ENCODE measurements around the gene CLPSL2.

The CLPSL2 gene

DNA sequence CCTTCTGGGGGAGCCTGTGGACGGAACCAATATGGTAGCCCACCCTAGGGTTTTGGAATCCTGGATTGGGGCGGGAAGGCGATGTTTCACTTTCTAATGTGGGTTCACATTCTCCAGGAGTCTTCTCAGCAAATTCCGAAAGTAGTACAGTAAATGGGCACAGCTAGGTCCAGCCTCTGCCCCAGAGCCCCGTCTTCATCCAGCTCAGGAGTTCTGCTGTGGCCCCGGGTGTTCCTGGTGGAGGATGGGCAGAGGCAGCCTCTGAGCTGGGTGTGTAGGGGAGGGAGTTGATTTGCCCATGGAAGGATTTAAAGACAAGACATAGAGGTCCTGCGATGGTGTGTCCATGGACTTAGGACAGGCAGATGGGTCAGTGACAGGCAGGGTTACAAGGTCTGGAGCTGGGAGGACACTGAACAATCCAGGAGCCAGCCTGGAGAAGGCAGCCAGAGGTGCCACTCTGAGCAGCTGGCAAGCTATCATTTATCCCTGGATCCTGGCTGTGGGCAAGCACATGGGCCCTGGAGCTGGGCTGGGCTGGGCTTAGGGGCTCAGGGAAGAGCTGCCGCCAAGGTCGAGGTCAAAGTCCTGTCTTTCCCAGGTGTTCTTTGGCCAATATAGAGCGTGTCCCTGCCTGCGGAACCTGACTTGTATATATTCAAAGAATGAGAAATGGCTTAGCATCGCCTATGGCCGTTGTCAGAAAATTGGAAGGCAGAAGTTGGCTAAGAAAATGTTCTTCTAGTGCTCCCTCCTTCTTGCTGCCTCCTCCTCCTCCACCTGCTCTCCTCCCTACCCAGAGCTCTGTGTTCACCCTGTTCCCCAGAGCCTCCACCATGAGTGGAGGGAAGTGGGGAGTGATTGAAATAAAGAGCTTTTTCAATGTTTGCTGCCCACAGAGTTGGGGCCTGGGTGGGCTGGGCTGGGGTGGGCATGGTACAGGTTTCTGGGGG is 11.1 kb downstream of the CLPSL2 start:
- H3K36me3 ChIP-seq (ENCODE audit: insufficient read depth, low read length), result no peaks in the 10 kb centered on the region
- H3K4me1 ChIP-seq (ENCODE audit: insufficient read depth, low read length), result peaks cover 12% of the 10 kb centered on the region; the same call in 1 of the 2 replicates
- H3K9ac ChIP-seq (ENCODE audit: low read depth, low read length), result peak overlapping the region; percentile 28; the same call in 1 of the 2 replicates
- H3K9me3 ChIP-seq (ENCODE audit: control insufficient read depth, insufficient read depth, low read length), result no peaks in the 10 kb centered on the region

DNA sequence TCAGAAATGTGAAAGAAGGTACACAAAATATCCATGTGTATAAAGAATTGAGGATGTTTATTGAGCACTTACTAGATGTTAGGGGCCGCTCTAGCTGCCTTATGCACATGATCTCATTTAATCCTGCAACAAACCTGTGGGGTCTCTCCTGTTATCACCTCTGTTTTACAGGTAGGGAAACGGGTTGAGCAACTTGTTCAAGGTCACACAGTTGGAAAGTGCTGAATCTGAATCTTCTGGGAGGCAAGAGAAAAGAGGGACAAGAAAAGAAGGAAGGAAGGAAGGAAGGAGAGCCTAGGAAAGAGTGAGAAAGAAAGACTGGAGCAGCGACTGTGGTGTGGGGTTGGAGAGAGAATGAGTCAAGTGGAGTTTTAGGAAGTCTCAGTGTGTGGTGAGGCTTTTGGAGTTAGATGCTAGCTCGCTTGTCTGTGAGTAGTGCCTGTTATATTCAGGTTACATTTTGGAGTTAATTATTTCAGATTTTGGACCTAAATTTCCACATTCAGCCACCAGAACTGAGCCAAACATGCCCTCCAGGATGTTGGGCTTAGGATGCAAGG is 12.1 kb downstream of the CLPSL2 start:
- peaks cover 12% of the 10 kb centered on the region; the same call in 1 of the 2 replicates for H3K4me1 ChIP-seq (ENCODE audit: insufficient read depth, low read length)
- H3K36me3 ChIP-seq (ENCODE audit: insufficient read depth, low read length), result no peaks in the 10 kb centered on the region
- no peak overlapping the region for H3K9ac ChIP-seq (ENCODE audit: low read depth, low read length)
- H3K9me3 ChIP-seq (ENCODE audit: control insufficient read depth, insufficient read depth, low read length), result no peaks in the 10 kb centered on the region

GRCh38 chr6:35790683-35791082 is 14.3 kb downstream of the CLPSL2 start:
- Histone ChIP-seq H3K4me1 (ENCODE audit: insufficient read depth, low read length) (peaks cover 12% of the 10 kb centered on the region; the same call in 1 of the 2 replicates), H3K9ac (ENCODE audit: low read depth, low read length) (no peak overlapping the region), H3K9me3 (ENCODE audit: control insufficient read depth, insufficient read depth, low read length) (no peaks in the 10 kb centered on the region), H3K36me3 (ENCODE audit: insufficient read depth, low read length) (no peaks in the 10 kb centered on the region)

GRCh38 chr6:35794536-35795452 is 18.4 kb downstream of the CLPSL2 start:
- H3K4me1 ChIP-seq (ENCODE audit: insufficient read depth, low read length), result peaks cover 4% of the 10 kb centered on the region; the same call in 1 of the 2 replicates
- no peak overlapping the region for H3K9ac ChIP-seq (ENCODE audit: low read depth, low read length)
- no peaks in the 10 kb centered on the region for H3K36me3 ChIP-seq (ENCODE audit: insufficient read depth, low read length)
- no peaks in the 10 kb centered on the region for H3K9me3 ChIP-seq (ENCODE audit: control insufficient read depth, insufficient read depth, low read length)

DNA sequence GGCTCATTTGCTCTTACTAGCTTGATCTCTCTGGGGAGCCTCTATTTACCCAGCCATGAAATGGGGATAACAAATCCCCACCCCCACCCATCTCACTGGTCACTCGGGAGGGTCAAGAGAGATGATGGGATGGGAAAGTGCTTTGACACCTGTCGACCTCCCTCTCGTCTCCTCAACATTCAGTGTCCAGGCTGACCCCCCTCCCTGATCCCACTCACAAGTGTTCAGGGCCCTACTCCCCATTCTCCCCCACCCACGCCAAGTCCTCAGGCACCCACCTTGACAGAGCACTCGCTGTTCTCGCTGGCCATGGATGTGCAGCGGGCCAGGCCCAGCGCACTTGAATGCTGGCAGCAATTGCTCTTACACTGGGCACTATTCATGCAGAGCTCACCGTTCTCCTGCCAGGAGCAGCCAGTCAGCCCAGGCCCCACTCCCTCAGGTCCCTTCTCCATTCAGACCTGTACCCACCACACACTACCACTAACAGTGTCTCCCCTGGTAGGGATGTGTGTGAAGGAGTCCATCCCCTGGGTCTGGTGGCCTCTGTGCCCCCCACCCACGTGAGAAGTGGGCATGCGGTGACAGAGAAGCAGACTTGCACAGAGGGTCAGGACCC is 19.2 kb downstream of the CLPSL2 start:
- Histone ChIP-seq H3K9ac (ENCODE audit: low read depth, low read length) (no peak overlapping the region), H3K9me3 (ENCODE audit: control insufficient read depth, insufficient read depth, low read length) (no peaks in the 10 kb centered on the region), H3K36me3 (ENCODE audit: insufficient read depth, low read length) (no peaks in the 10 kb centered on the region), H3K4me1 (ENCODE audit: insufficient read depth, low read length) (peaks cover 4% of the 10 kb centered on the region; the same call in 1 of the 2 replicates)

DNA sequence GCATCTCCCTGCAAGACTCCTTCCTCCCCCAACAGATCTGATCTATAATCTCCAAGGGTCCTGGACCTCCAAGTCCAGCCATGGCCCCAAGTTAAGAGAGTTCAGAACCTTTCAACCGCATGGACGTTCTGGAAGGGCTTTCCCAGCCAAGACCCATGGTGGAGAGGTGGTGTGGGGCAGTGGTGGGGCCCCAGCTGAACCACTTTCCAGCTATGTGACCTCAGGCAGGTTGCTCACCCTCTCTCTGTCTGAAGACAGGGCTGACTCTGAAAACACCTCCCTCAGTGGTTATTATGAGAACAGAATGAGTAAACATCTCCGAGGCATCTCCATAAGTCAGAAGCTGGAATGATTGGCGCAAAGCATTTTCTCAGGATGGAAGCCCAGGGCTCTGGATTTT is 19.8 kb downstream of the CLPSL2 start:
- peaks cover 6% of the 10 kb centered on the region for H3K4me1 ChIP-seq (ENCODE audit: insufficient read depth, low read length)
- H3K9ac ChIP-seq (ENCODE audit: low read depth, low read length), result no peak overlapping the region
- H3K9me3 ChIP-seq (ENCODE audit: control insufficient read depth, insufficient read depth, low read length), result no peaks in the 10 kb centered on the region
- H3K36me3 ChIP-seq (ENCODE audit: insufficient read depth, low read length), result no peaks in the 10 kb centered on the region

- no peaks in the 10 kb centered on the region for H3K36me3 ChIP-seq (ENCODE audit: insufficient read depth, low read length)
- H3K9ac ChIP-seq (ENCODE audit: low read depth, low read length), result no peak overlapping the region
- no peaks in the 10 kb centered on the region for H3K9me3 ChIP-seq (ENCODE audit: control insufficient read depth, insufficient read depth, low read length)
Measured at GRCh38 chr6:35797837-35798526, 21.6 kb downstream of the CLPSL2 start.

GRCh38 chr6:35798706-35799105 is 22.3 kb downstream of the CLPSL2 start:
- Histone ChIP-seq H3K4me1 (ENCODE audit: insufficient read depth, low read length) (peaks cover 9% of the 10 kb centered on the region), H3K36me3 (ENCODE audit: insufficient read depth, low read length) (no peaks in the 10 kb centered on the region), H3K9ac (ENCODE audit: low read depth, low read length) (no peak overlapping the region), H3K9me3 (ENCODE audit: control insufficient read depth, insufficient read depth, low read length) (no peaks in the 10 kb centered on the region)

More at GRCh38 chr6:35797837-35798526, 21.6 kb downstream of the CLPSL2 start:
- peaks cover 9% of the 10 kb centered on the region for H3K4me1 ChIP-seq (ENCODE audit: insufficient read depth, low read length)

DNA sequence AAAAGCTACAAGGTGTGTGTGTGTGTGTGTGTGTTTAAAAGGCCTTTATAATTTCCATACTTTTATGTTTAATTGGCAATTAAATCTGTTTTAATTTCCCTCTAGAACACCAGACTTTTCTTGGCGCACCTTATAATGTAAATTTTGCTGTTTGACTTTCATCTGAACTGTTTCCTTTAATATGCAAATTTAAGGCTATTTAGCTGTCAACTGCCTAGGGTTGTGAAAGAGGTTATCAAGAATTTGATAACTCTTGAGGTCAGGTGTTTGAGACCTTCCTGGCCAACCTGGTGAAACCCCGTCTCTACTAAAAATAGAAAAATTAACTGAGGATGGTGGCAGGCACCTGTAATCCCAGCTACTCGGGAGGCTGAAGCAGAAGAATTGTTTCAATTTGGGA is 24.8 kb downstream of the CLPSL2 start:
- Histone ChIP-seq H3K4me1 (ENCODE audit: insufficient read depth, low read length) (peaks cover 12% of the 10 kb centered on the region), H3K9ac (ENCODE audit: low read depth, low read length) (no peak overlapping the region), H3K9me3 (ENCODE audit: control insufficient read depth, insufficient read depth, low read length) (no peaks in the 10 kb centered on the region), H3K36me3 (ENCODE audit: insufficient read depth, low read length) (no peaks in the 10 kb centered on the region)

GRCh38 chr6:35804996-35805736 is 28.8 kb downstream of the CLPSL2 start, which contains the start of gene LHFPL5:
Gene LHFPL5 (plus strand): TSS chr6:35805352. CDS start chr6:35805671, 319 bp downstream.
- no peaks in the 10 kb centered on the region for H3K9me3 ChIP-seq (ENCODE audit: control insufficient read depth, insufficient read depth, low read length)
- peaks cover 9% of the 10 kb centered on the region for H3K4me1 ChIP-seq (ENCODE audit: insufficient read depth, low read length)
- H3K36me3 ChIP-seq (ENCODE audit: insufficient read depth, low read length), result no peaks in the 10 kb centered on the region
- H3K9ac ChIP-seq (ENCODE audit: low read depth, low read length), result peak within 1 kb of the TSS; percentile 48; the same call in 1 of the 2 replicates

DNA sequence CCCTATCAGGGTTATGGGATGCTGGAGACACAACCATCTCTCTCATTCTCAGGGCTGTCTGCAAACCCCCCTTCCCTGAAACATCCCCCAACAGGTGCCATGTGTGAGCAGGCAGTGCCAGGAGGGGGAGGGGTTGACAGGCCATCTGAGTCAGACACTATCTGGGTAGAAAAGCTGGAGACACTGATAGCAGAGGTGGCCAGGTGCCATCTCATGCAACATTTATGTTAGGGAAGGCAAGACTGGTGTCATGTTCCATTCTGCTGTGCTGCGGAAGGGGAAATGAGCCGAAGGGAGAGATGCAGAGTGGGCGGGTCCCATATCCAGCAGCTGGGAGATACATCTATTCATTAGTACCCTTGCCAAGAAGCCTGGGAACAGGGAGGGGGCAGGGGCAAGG is 32.3 kb downstream of the CLPSL2 start:
- Histone ChIP-seq H3K9ac (ENCODE audit: low read depth, low read length) (no peak overlapping the region), H3K36me3 (ENCODE audit: insufficient read depth, low read length) (no peaks in the 10 kb centered on the region), H3K9me3 (ENCODE audit: control insufficient read depth, insufficient read depth, low read length) (no peaks in the 10 kb centered on the region), H3K4me1 (ENCODE audit: insufficient read depth, low read length) (peaks cover 8% of the 10 kb centered on the region; the same call in 1 of the 2 replicates)

GRCh38 chr6:35809809-35810208 is 33.4 kb downstream of the CLPSL2 start:
- Histone ChIP-seq H3K4me1 (ENCODE audit: insufficient read depth, low read length) (peaks cover 8% of the 10 kb centered on the region; the same call in 1 of the 2 replicates), H3K36me3 (ENCODE audit: insufficient read depth, low read length) (no peaks in the 10 kb centered on the region), H3K9me3 (ENCODE audit: control insufficient read depth, insufficient read depth, low read length) (no peaks in the 10 kb centered on the region)

More at GRCh38 chr6:35809809-35810208, 33.4 kb downstream of the CLPSL2 start:
- no peak overlapping the region for H3K9ac ChIP-seq (ENCODE audit: low read depth, low read length)
